RWPE1 (cell line): Measurements from ENCODE around the gene PSMG1.

Experiments
- CTCF ChIA-PET: fragments of 350-600 bp; sonication (Branson Sonifier 250); formaldehyde crosslinking; extraction: SDS; loops from one replicate; lab custom pipeline; 2021; lab: Yijun Ruan, JAX
- POLR2A ChIA-PET: fragments of 400-600 bp; formaldehyde crosslinking; extraction: SDS; loops from one replicate; lab custom pipeline; 2020; ENCODE audit warnings: antibody characterized with exemption; ENCODE audit not compliant: low non-redundant PET; lab: Yijun Ruan, JAX
- DNase-seq: peaks from one replicate; pipeline ENCODE4 v3.0.0; 2012; ENCODE audit warnings: low spot score
- H3K27ac ChIP-seq: fragments of 450-650 bp; 2 replicates; pipeline ENCODE4 v1.5.1; 2017
- TF ChIP-seq, protein P1 (sequence below): fragments of 450-650 bp; conservative IDR thresholded peaks from 2 replicates; pipeline ENCODE4 v1.5.1; 2017; ENCODE audit warnings: low read depth, mild to moderate bottlenecking

Gene PSMG1

DNA sequence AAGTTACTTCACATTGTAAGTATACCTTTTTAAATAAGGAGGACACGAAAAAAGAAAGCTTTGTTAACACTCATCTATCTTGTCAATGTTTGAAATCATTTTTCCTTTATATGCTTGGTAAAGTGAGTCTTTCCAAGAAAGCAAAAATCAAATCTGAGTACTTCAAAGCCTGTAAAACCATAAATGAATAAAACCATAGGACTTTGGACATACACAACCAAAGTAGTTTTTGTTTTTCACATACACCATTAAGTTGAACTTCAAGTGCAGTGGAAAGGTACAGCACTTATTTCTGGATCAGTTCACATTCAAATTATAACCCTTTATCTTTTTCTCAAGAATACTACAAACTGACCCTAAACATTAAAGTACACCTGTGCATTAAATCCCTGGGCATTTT is 10.1 kb upstream of the PSMG1 start:
- ChIA-PET POLR2A (interaction anchor here (0.7 kb wide), 1 partner anchor 198 kb away, joined by 3 read pairs; no protein-coding TSS in a partner anchor), CTCF (interaction anchor here (0.6 to 0.7 kb wide), 2 partner anchors 18 to 31 kb away, joined by 3 to 4 read pairs; no protein-coding TSS in a partner anchor)
- no peak overlapping the region for H3K27ac ChIP-seq
- TF ChIP-seq, protein P1, sequence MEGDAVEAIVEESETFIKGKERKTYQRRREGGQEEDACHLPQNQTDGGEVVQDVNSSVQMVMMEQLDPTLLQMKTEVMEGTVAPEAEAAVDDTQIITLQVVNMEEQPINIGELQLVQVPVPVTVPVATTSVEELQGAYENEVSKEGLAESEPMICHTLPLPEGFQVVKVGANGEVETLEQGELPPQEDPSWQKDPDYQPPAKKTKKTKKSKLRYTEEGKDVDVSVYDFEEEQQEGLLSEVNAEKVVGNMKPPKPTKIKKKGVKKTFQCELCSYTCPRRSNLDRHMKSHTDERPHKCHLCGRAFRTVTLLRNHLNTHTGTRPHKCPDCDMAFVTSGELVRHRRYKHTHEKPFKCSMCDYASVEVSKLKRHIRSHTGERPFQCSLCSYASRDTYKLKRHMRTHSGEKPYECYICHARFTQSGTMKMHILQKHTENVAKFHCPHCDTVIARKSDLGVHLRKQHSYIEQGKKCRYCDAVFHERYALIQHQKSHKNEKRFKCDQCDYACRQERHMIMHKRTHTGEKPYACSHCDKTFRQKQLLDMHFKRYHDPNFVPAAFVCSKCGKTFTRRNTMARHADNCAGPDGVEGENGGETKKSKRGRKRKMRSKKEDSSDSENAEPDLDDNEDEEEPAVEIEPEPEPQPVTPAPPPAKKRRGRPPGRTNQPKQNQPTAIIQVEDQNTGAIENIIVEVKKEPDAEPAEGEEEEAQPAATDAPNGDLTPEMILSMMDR = no peak
- no peak for DNase-seq

DNA sequence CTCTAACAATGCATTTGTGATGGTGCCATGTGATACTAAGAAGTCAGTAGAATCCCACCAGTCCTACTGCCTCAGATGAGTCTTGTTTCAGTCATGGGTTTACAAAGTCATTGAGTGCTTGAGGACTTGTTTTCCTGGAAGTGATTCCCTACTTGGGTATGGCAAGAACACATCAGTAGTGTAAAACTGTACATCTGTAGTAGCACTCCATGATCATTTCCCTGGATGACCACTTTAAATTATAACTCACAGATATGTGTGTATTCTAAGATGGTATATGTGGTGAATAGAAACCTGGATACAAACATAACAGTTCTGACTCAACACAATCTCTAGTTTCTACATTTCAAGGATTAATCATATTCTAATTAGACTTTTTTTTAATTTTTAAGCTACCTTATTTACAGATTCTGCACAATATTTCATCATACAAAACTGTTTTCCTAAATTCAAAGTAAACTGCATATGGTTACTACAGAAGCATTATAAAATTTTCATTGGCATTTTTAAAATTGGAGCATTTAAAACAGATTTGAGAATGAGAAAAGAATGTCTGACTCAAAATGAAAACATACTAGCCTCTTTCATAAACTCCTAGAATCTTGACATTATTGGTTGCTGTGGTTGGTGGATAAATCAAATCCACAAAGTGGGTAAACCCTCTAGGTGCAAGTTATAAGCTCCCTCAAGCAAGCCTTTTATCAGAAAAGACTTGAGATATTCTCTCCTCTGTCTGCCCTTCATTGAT is 6.8 kb upstream of the PSMG1 start:
- no peak overlapping the region for H3K27ac ChIP-seq
- CTCF ChIA-PET = no interaction called here
- no peak for DNase-seq
- TF ChIP-seq, protein P1 = no peak
- POLR2A ChIA-PET = no interaction called here

GRCh38 chr21:39188521-39189139 is 5.4 kb upstream of the PSMG1 start:
- no peak for DNase-seq
- ChIA-PET POLR2A (no interaction called here), CTCF (no interaction called here)
- TF ChIP-seq, protein P1 = no peak
- no peak overlapping the region for H3K27ac ChIP-seq

- CTCF ChIA-PET = interaction anchor here (0.6 to 1.1 kb wide), 3 partner anchors 34 to 366 kb away, joined by 3 read pairs; no protein-coding TSS in a partner anchor
- POLR2A ChIA-PET = no interaction called here
- no peak for DNase-seq
- TF ChIP-seq, protein P1 = no peak
- no peak overlapping the region for H3K27ac ChIP-seq
These were observed 3.9 kb upstream of the PSMG1 start for GRCh38 chr21:39187141-39187540.

- TF ChIP-seq, protein P1 = no peak
- DNase-seq = no peak
- POLR2A ChIA-PET = no interaction called here
- H3K27ac ChIP-seq = no peak overlapping the region
- CTCF ChIA-PET = interaction anchor here (0.6 to 1.1 kb wide), 4 partner anchors 31 to 366 kb away, joined by 3 to 4 read pairs (median 3); no protein-coding TSS in a partner anchor
These were observed 3.4 kb upstream of the PSMG1 start for GRCh38 chr21:39186676-39187075.

DNA sequence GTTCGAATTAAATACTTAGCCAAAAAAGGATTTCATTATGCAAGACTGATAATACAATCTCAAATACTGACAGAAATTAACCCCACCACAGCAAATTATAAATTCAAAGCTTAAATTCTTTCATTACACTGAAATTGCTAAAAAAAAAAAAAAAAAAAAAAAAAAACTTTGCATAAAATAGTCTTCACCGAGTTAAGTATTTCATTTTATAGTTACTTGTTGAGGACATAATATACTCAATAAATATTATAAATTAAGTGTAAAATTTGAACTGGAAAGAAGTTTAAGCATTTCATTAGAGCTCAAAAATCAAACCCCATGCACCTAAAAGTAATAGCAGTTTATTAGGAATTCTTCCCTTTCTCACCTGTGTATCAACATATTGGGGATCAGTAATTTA is 1.9 kb upstream of the PSMG1 start:
- no peak for DNase-seq
- ChIA-PET CTCF (interaction anchor here (0.7 kb wide), 1 partner anchor 260 kb away, joined by 3 read pairs; no protein-coding TSS in a partner anchor), POLR2A (interaction anchor here (0.7 kb wide), 1 partner anchor 76 kb away, joined by 9 read pairs; no protein-coding TSS in a partner anchor)
- TF ChIP-seq, protein P1 = no peak
- no peak overlapping the region for H3K27ac ChIP-seq
